Esophagus squamous epithelium (tissue), 4 donors: ENCODE measurements around the gene ANTKMT.

ENCODE experiments used
- POLR2A ChIP-seq, 4 donors: fragments of 450-650 bp; IDR thresholded peaks; one replicate each; pipeline ENCODE4 v1.6.1; 2017; ENCODE audit warnings: antibody characterized with exemption in 4 of 4, mild to moderate bottlenecking in 4 of 4, moderate library complexity in 3 of 4
- TF ChIP-seq, protein P1 (sequence below), 6 experiments: fragments of 450-650 bp in 4 of 6; fragments of 200-600 bp in 2 of 6; sonication (generic) in 2 of 6; IDR thresholded peaks; one replicate each; pipeline ENCODE4 v1.5.1; 2016 to 2019; ENCODE audit warnings: antibody characterized with exemption in 6 of 6, mild to moderate bottlenecking in 4 of 6, moderate library complexity in 4 of 6

DNA sequence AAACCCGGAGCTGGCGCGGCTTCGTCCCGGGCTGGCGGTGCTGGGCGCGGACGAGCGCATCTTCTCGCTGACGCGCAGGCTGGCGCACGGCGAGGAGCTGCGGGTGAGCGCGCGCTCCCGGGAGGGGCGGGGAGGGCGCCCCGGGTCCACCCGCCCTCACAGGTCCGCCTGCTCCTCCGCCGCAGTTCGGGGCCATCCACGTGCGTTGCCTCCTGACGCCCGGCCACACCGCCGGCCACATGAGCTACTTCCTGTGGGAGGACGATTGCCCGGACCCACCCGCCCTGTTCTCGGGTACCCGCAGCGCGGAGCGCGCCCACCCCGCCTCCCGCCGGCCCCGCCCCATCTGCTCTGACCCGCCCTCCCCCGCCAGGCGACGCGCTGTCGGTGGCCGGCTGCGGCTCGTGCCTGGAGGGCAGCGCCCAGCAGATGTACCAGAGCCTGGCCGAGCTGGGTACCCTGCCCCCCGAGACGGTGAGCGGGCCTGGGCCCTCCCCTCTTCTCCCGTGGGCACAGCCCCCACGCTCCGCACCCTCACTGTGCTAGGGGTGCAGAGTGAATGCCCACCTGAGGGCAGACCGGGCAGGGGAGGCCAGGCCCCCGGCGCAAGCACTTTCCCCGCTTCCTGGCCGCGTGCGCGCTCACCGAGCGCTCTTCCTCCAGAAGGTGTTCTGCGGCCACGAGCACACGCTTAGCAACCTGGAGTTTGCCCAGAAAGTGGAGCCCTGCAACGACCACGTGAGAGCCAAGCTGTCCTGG is 7.4 kb downstream of the ANTKMT start:
- TF ChIP-seq, protein P1, sequence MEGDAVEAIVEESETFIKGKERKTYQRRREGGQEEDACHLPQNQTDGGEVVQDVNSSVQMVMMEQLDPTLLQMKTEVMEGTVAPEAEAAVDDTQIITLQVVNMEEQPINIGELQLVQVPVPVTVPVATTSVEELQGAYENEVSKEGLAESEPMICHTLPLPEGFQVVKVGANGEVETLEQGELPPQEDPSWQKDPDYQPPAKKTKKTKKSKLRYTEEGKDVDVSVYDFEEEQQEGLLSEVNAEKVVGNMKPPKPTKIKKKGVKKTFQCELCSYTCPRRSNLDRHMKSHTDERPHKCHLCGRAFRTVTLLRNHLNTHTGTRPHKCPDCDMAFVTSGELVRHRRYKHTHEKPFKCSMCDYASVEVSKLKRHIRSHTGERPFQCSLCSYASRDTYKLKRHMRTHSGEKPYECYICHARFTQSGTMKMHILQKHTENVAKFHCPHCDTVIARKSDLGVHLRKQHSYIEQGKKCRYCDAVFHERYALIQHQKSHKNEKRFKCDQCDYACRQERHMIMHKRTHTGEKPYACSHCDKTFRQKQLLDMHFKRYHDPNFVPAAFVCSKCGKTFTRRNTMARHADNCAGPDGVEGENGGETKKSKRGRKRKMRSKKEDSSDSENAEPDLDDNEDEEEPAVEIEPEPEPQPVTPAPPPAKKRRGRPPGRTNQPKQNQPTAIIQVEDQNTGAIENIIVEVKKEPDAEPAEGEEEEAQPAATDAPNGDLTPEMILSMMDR (IDR thresholded peaks at IDR 0.05): no peak
- peak in 1 of 4 donors; percentile 5 for TF ChIP-seq POLR2A (IDR thresholded peaks at IDR 0.05)
